Neural progenitor cell (in vitro differentiated cells): ENCODE results near the gene ADK. TPM values are rescaled to one million over a fixed set of nuclear protein-coding genes. Genes with fewer than 3 reads are reported as not detected.

Experiments
- DNase-seq: peaks from one replicate; pipeline ENCODE4 v3.0.0-alpha.2; 2016; ENCODE audit warnings: low spot score
- H2AFZ ChIP-seq: fragments of 200-600 bp; sonication (generic); replicated peaks from 2 replicates; pipeline ENCODE4 v1.6.1; 2016; ENCODE audit warnings: antibody characterized with exemption
- H3F3A ChIP-seq: fragments of 200-600 bp; sonication (generic); 2 replicates; pipeline ENCODE4 v1.6.1; 2016; ENCODE audit warnings: antibody characterized with exemption, low read depth
- H3K27ac ChIP-seq: fragments of 200-600 bp; sonication (generic); 2 replicates; pipeline ENCODE4 v1.5.1; 2016; ENCODE audit warnings: mild to moderate bottlenecking
- H3K27me3 ChIP-seq: fragments of 200-600 bp; sonication (generic); 2 replicates; pipeline ENCODE4 v1.6.1; 2016; ENCODE audit warnings: mild to moderate bottlenecking, moderate library complexity
- H3K36me3 ChIP-seq: fragments of 200-600 bp; sonication (generic); 2 replicates; pipeline ENCODE4 v1.5.1; 2016
- H3K4me1 ChIP-seq: fragments of 200-600 bp; sonication (generic); 2 replicates; pipeline ENCODE4 v1.6.1; 2016; ENCODE audit warnings: mixed run types
- H3K4me2 ChIP-seq: fragments of 200-600 bp; sonication (generic); 2 replicates; pipeline ENCODE4 v1.6.1; 2016
- H3K4me3 ChIP-seq: fragments of 200-600 bp; sonication (generic); 2 replicates; pipeline ENCODE4 v1.5.1; 2016
- H3K79me2 ChIP-seq: fragments of 200-600 bp; sonication (generic); 2 replicates; pipeline ENCODE4 v1.6.1; 2016; ENCODE audit warnings: low read depth
- H3K9ac ChIP-seq: fragments of 200-600 bp; sonication (generic); 2 replicates; pipeline ENCODE4 v1.6.1; 2016
- H3K9me3 ChIP-seq: fragments of 200-600 bp; sonication (generic); 2 replicates; pipeline ENCODE4 v1.5.1; 2016; ENCODE audit warnings: low read depth
- H4K20me1 ChIP-seq: fragments of 200-600 bp; sonication (generic); 2 replicates; pipeline ENCODE4 v1.6.1; 2016; ENCODE audit warnings: low read depth
- H3K27ac Mint-ChIP-seq: 3 replicates; pipeline ENCODE4 v1.8.0; 2021; ENCODE audit warnings: mixed read lengths
- H3K27me3 Mint-ChIP-seq: 2 replicates; pipeline ENCODE4 v1.8.0; 2022; ENCODE audit warnings: low read depth, mild to moderate bottlenecking, inconsistent platforms, moderate library complexity, mixed read lengths; ENCODE audit not compliant: insufficient read depth
- H3K36me3 Mint-ChIP-seq: 3 replicates; pipeline ENCODE4 v1.8.0; 2021; ENCODE audit warnings: mixed read lengths
- H3K4me1 Mint-ChIP-seq: 3 replicates; pipeline ENCODE4 v1.8.0; 2021; ENCODE audit warnings: mixed read lengths
- H3K4me3 Mint-ChIP-seq: 3 replicates; pipeline ENCODE4 v1.8.0; 2021; ENCODE audit warnings: mild to moderate bottlenecking, moderate library complexity, mixed read lengths
- H3K9me3 Mint-ChIP-seq: 3 replicates; pipeline ENCODE4 v1.8.0; 2020; ENCODE audit warnings: mixed read lengths
- EZH2 ChIP-seq: fragments of 200-600 bp; sonication (generic); IDR thresholded peaks from 2 replicates; pipeline ENCODE4 v1.6.1; 2017; ENCODE audit warnings: antibody characterized with exemption, mild to moderate bottlenecking, moderate library complexity
- EZH2phosphoT487 ChIP-seq: fragments of 200-600 bp; sonication (generic); IDR thresholded peaks from 2 replicates; pipeline ENCODE4 v1.6.1; 2017; ENCODE audit warnings: antibody characterized with exemption
- total RNA-seq: library from RNA; depleted of rRNA; stranded (reverse); fragments of >200 nt; gene quantifications from 2 replicates; pipeline ENCODE4 v1.2.3, GENCODE V29; 2015; ENCODE audit warnings: low replicate concordance
- TF ChIP-seq, protein P1 (sequence below): fragments of 200-600 bp; sonication (generic); IDR thresholded peaks from 2 replicates; pipeline ENCODE4 v1.5.1; 2017; ENCODE audit warnings: antibody characterized with exemption, mild to moderate bottlenecking

Gene ADK
- total RNA-seq, 1 donor from 2014 or later = 50.9 TPM

DNA sequence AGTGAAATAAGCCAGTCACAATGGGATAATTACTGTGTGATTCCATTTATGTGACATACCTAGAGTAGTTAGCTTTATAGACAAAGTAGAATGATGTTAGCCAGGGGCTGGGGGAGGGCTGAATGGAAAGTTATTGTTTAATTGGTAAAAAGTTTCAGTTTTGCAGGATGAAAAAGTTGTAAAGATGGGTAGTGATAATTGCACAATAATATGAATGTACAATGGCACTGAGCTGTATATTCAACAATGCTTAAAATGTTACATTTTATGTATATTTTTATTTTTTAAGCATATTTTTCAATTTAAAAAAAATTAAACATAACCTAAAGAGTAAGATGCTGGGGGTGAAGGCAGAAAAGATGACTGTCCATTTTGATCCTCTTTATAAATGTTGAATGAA lies 459.3 kb downstream of the ADK start:
- Histone ChIP-seq H3K36me3 (no peaks in the 10 kb centered on the region), H3K79me2 (no peaks in the 10 kb centered on the region), H3K27ac (no peak overlapping the region), H3K4me1 (no peaks in the 10 kb centered on the region), H3K9ac (no peak overlapping the region), H3K9me3 (no peaks in the 10 kb centered on the region), H3K27me3 (no peaks in the 10 kb centered on the region), H3F3A (no peaks in the 10 kb centered on the region), H3K4me2 (no peak overlapping the region), H4K20me1 (no peaks in the 10 kb centered on the region), H3K4me3 (no peak overlapping the region), H2AFZ (no peak overlapping the region)
- Mint-ChIP-seq H3K9me3 (peaks cover 2% of the 10 kb centered on the region), H3K4me3 (no peak overlapping the region), H3K27ac (no peak overlapping the region), H3K36me3 (no peaks in the 10 kb centered on the region), H3K27me3 (peaks cover 2% of the 10 kb centered on the region), H3K4me1 (no peaks in the 10 kb centered on the region)
- DNase-seq = no peak
- TF ChIP-seq EZH2 (no peak), EZH2phosphoT487 (no peak)
- TF ChIP-seq, protein P1, sequence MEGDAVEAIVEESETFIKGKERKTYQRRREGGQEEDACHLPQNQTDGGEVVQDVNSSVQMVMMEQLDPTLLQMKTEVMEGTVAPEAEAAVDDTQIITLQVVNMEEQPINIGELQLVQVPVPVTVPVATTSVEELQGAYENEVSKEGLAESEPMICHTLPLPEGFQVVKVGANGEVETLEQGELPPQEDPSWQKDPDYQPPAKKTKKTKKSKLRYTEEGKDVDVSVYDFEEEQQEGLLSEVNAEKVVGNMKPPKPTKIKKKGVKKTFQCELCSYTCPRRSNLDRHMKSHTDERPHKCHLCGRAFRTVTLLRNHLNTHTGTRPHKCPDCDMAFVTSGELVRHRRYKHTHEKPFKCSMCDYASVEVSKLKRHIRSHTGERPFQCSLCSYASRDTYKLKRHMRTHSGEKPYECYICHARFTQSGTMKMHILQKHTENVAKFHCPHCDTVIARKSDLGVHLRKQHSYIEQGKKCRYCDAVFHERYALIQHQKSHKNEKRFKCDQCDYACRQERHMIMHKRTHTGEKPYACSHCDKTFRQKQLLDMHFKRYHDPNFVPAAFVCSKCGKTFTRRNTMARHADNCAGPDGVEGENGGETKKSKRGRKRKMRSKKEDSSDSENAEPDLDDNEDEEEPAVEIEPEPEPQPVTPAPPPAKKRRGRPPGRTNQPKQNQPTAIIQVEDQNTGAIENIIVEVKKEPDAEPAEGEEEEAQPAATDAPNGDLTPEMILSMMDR = no peak

DNA sequence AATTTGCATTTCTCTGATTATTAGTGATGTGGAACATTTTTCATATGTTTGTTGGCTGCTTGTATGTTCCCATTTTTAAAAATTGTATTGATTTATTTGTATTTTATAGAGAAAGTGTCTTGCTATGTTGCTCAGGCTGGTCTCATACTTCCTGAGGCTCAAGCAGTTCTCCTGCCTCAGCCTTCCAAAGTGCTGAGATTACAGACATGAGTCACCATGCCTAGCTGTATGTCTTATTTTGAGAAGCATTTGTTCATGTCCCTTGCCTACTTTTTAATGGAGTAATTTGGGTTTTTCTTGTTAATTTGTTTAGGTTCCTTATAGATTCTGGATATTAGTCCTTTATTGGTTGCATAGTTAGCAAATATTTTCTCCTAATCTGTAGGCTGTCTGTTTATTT lies 461.2 kb downstream of the ADK start:
- Mint-ChIP-seq H3K27ac (no peak overlapping the region), H3K36me3 (no peaks in the 10 kb centered on the region), H3K9me3 (no peaks in the 10 kb centered on the region), H3K27me3 (peaks cover 2% of the 10 kb centered on the region), H3K4me1 (no peaks in the 10 kb centered on the region), H3K4me3 (no peak overlapping the region)
- no peak overlapping the region for H3K27ac ChIP-seq
- H3K4me2 ChIP-seq = no peak overlapping the region
- no peaks in the 10 kb centered on the region for H3F3A ChIP-seq
- no peaks in the 10 kb centered on the region for H4K20me1 ChIP-seq
- DNase-seq = no peak
- H3K4me3 ChIP-seq = no peak overlapping the region
- no peaks in the 10 kb centered on the region for H3K9me3 ChIP-seq
- H3K79me2 ChIP-seq = no peaks in the 10 kb centered on the region
- H3K4me1 ChIP-seq = no peaks in the 10 kb centered on the region
- H3K36me3 ChIP-seq = no peaks in the 10 kb centered on the region
- no peaks in the 10 kb centered on the region for H3K27me3 ChIP-seq
- H2AFZ ChIP-seq = no peak overlapping the region
- TF ChIP-seq EZH2phosphoT487 (no peak), EZH2 (no peak)
- TF ChIP-seq, protein P1 = no peak
- H3K9ac ChIP-seq = no peak overlapping the region

DNA sequence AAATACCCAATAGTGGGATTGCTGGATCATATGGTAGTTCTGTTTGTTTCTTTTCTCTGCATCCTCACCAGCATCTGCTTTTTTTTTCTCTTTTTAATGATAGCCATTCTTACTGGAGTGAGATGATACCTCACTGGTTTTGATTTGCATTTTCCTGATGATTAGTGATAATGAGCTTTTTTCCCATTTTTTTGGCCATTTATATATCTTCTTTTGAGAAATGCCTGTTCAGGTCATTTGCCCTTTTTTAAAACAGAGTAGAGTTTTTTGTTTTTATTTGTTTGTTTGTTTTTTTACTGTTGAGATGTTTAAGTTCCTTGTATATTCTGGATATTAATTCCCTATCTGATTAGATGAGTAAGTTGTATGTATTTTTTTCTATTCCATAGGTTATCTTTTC lies 469.6 kb downstream of the ADK start:
- no peaks in the 10 kb centered on the region for H4K20me1 ChIP-seq
- Mint-ChIP-seq H3K27ac (no peak overlapping the region), H3K36me3 (peaks cover 10% of the 10 kb centered on the region), H3K9me3 (peaks cover 13% of the 10 kb centered on the region), H3K4me3 (no peak overlapping the region), H3K27me3 (no peaks in the 10 kb centered on the region), H3K4me1 (no peaks in the 10 kb centered on the region)
- H3K4me3 ChIP-seq = no peak overlapping the region
- no peaks in the 10 kb centered on the region for H3F3A ChIP-seq
- no peaks in the 10 kb centered on the region for H3K9me3 ChIP-seq
- no peak overlapping the region for H3K27ac ChIP-seq
- TF ChIP-seq EZH2 (no peak), EZH2phosphoT487 (no peak)
- TF ChIP-seq, protein P1 = no peak
- H3K27me3 ChIP-seq = no peaks in the 10 kb centered on the region
- no peak overlapping the region for H3K4me2 ChIP-seq
- H3K9ac ChIP-seq = no peak overlapping the region
- H3K4me1 ChIP-seq = no peaks in the 10 kb centered on the region
- no peak for DNase-seq
- no peaks in the 10 kb centered on the region for H3K79me2 ChIP-seq
- H2AFZ ChIP-seq = no peak overlapping the region
- H3K36me3 ChIP-seq = peaks cover 2% of the 10 kb centered on the region

DNA sequence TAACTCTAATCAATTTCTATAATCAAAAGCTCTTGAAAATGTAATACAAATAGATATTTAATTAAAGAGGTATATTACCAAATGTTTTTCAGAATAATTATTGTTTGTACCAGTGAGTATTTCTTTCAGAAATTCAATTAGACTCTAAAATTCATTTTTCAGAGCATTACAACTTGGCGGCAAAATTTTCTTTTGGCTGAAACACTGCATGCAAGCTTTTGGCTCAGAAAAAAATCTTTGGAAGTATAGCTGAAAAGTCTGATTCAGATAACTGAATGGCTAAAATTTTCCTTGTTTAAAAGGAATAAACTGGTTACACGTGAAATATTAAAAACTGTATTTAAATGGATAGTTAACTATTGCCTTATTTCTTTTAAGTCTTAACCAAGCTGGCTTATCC lies 472.8 kb downstream of the ADK start:
- peaks cover 13% of the 10 kb centered on the region for H3K9me3 Mint-ChIP-seq
- TF ChIP-seq, protein P1 = no peak
- TF ChIP-seq EZH2phosphoT487 (no peak), EZH2 (no peak)
- Histone ChIP-seq H3K4me1 (no peaks in the 10 kb centered on the region), H3K27ac (no peak overlapping the region), H3K36me3 (peaks cover 2% of the 10 kb centered on the region), H2AFZ (no peak overlapping the region), H3K4me3 (no peak overlapping the region), H3K9me3 (no peaks in the 10 kb centered on the region), H3K4me2 (no peak overlapping the region), H4K20me1 (no peaks in the 10 kb centered on the region), H3K9ac (no peak overlapping the region), H3K79me2 (no peaks in the 10 kb centered on the region), H3F3A (no peaks in the 10 kb centered on the region), H3K27me3 (no peaks in the 10 kb centered on the region)
- H3K4me1 Mint-ChIP-seq = no peaks in the 10 kb centered on the region
- H3K27me3 Mint-ChIP-seq = no peaks in the 10 kb centered on the region
- no peak overlapping the region for H3K27ac Mint-ChIP-seq
- no peak for DNase-seq
- no peak overlapping the region for H3K4me3 Mint-ChIP-seq
- peaks cover 8% of the 10 kb centered on the region for H3K36me3 Mint-ChIP-seq
